Activated CD8-positive, alpha-beta T cell treated with anti-CD3 and anti-CD28 coated beads for 36 hours (primary cell): ENCODE data around the gene IDUA. TPM values are rescaled to one million over a fixed set of nuclear protein-coding genes. Genes with fewer than 3 reads are reported as not detected.
"Not testable (repeated sequence)": the region's sequence is repeated elsewhere in the genome, so short reads cannot be mapped to it uniquely, and the experiment has no call there.

Source experiments
- ATAC-seq: fragments of 200-7000 bp; cut with Tn5 transposase; one replicate; pipeline ENCODE4 v1.10.0; 2021; ENCODE audit warnings: mild to moderate bottlenecking, moderate library complexity
- CTCF ChIA-PET: fragments of 350-600 bp; sonication (Branson Sonifier 250); formaldehyde crosslinking; loops from one replicate; lab custom pipeline; 2021; ENCODE audit warnings: antibody characterized with exemption; lab: Charles Lee
- POLR2A ChIA-PET: fragments of 350-600 bp; sonication (Branson Sonifier 250); formaldehyde crosslinking; loops from one replicate; lab custom pipeline; 2021; ENCODE audit warnings: antibody characterized with exemption; lab: Charles Lee
- DNase-seq: peaks from one replicate; pipeline ENCODE4 v3.0.0-alpha.2; 2020
- H3K27ac Mint-ChIP-seq: one replicate; pipeline ENCODE4 v1.8.0; 2021; ENCODE audit warnings: mild to moderate bottlenecking, mixed read lengths
- H3K27me3 Mint-ChIP-seq: one replicate; pipeline ENCODE4 v1.8.0; 2021; ENCODE audit warnings: mixed read lengths
- H3K36me3 Mint-ChIP-seq: one replicate; pipeline ENCODE4 v1.8.0; 2021; ENCODE audit warnings: low read depth, mixed read lengths
- H3K4me1 Mint-ChIP-seq: one replicate; pipeline ENCODE4 v1.8.0; 2021; ENCODE audit warnings: low read depth, mixed read lengths
- H3K4me3 Mint-ChIP-seq: one replicate; pipeline ENCODE4 v1.8.0; 2021; ENCODE audit warnings: mild to moderate bottlenecking, moderate library complexity, mixed read lengths
- H3K9me3 Mint-ChIP-seq: one replicate; pipeline ENCODE4 v1.8.0; 2021; ENCODE audit warnings: mixed read lengths
- intact Hi-C: fragments of 100-400 bp; cut with micrococcal nuclease; formaldehyde crosslinking; loops from one replicate; pipeline ENCODE4 v1.10.0; 2022
- total RNA-seq, 2 experiments: library from RNA; stranded (reverse); gene quantifications; one replicate each; pipeline ENCODE4 v1.2.3, GENCODE V29; 2021
- TF ChIP-seq, protein P1 (sequence below): fragments of 200-600 bp; IDR thresholded peaks from one replicate; pipeline ENCODE4 v1.8.0; 2022; ENCODE audit warnings: antibody characterized with exemption, mild to moderate bottlenecking

Gene IDUA
- total RNA-seq, 2 experiments from 2014 or later = 4.8 to 5.4 TPM

DNA sequence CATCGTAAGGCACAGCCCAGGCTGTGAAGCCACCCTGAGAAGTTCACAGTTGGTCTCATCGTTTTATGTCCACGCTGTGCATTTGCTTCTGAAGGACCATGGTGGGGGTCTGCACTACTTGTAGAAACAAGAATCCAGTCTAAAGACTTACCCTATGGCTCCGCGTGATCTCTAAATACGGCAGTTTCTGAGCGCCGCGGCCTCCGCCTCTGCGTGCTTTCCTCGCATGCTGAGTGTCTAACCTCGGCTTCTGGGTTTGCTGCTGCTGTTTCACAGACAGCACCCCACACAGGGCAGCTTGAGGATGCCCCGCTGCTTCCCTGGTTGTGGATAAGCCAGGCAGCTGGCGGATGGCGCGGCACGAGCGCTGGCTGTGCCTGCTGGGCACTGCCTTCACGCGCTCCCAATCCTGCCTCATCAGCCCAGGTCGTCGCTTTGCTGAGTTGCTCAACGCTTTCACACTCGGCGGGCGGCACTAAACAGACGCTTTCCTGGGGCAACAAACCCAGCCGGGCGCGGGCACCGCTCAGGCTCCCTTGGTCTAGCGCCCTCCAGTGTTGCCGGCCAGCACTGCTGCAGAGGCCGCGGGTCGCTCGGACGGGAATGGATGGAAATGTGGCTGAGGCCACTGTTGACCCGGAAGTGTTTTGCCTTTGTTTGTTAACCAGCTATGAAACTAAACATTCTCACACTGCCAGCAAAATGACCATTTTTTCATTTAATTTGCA is 63.8 kb downstream of the IDUA start:
- Mint-ChIP-seq H3K9me3 (no peaks in the 10 kb centered on the region), H3K4me1 (peaks cover 3% of the 10 kb centered on the region), H3K4me3 (no peak overlapping the region), H3K27ac (no peak overlapping the region), H3K36me3 (no peaks in the 10 kb centered on the region), H3K27me3 (peaks cover 17% of the 10 kb centered on the region)
- ATAC-seq (no peak), DNase-seq (no peak)
- CTCF ChIA-PET = interaction anchor here (1.3 kb wide), 1 partner anchor 21 kb away, joined by 4 read pairs; no protein-coding TSS in a partner anchor
- intact Hi-C loops = no loop called here
- POLR2A ChIA-PET = no interaction called here
- TF ChIP-seq, protein P1, sequence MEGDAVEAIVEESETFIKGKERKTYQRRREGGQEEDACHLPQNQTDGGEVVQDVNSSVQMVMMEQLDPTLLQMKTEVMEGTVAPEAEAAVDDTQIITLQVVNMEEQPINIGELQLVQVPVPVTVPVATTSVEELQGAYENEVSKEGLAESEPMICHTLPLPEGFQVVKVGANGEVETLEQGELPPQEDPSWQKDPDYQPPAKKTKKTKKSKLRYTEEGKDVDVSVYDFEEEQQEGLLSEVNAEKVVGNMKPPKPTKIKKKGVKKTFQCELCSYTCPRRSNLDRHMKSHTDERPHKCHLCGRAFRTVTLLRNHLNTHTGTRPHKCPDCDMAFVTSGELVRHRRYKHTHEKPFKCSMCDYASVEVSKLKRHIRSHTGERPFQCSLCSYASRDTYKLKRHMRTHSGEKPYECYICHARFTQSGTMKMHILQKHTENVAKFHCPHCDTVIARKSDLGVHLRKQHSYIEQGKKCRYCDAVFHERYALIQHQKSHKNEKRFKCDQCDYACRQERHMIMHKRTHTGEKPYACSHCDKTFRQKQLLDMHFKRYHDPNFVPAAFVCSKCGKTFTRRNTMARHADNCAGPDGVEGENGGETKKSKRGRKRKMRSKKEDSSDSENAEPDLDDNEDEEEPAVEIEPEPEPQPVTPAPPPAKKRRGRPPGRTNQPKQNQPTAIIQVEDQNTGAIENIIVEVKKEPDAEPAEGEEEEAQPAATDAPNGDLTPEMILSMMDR = no peak

- H3K9me3 Mint-ChIP-seq = no peaks in the 10 kb centered on the region
- DNase-seq (no peak), ATAC-seq (no peak)
- H3K4me3 Mint-ChIP-seq = no peak overlapping the region
- TF ChIP-seq, protein P1 = no peak
- POLR2A ChIA-PET = no interaction called here
- no peaks in the 10 kb centered on the region for H3K36me3 Mint-ChIP-seq
- no peak overlapping the region for H3K27ac Mint-ChIP-seq
- intact Hi-C loops = no loop called here
- H3K27me3 Mint-ChIP-seq = peaks cover 17% of the 10 kb centered on the region
- CTCF ChIA-PET = interaction anchor here (1.3 kb wide), 1 partner anchor 20 kb away, joined by 4 read pairs; no protein-coding TSS in a partner anchor
- H3K4me1 Mint-ChIP-seq = peaks cover 9% of the 10 kb centered on the region
Measured at GRCh38 chr4:1051472-1051871, 64.6 kb downstream of the IDUA start.

DNA sequence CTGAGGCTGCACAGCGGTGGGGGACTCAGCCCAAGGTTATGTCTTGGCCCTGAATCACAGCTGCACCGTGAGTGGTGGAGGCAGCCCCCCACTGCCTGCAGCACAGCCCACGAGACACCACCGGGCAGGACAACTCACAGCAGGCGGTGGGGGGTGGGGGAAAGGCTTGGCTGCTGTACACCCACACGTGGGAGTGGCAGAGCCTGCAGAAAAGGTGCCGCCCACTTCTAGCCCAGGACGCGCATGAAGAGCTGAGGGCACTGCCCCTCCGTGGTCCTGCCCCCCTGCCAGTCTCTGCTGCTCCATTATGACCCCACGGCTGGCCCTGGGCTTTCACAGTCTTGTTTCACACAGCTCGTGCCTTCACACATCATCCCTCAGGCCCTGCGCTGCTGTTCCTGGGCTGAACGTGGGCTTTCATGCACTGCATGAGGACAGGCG is 65.4 kb downstream of the IDUA start:
- POLR2A ChIA-PET = no interaction called here
- Mint-ChIP-seq H3K4me1 (peaks cover 9% of the 10 kb centered on the region), H3K4me3 (no peak overlapping the region), H3K36me3 (no peaks in the 10 kb centered on the region), H3K9me3 (no peaks in the 10 kb centered on the region), H3K27me3 (peaks cover 12% of the 10 kb centered on the region), H3K27ac (no peak overlapping the region)
- DNase-seq (no peak), ATAC-seq (no peak)
- CTCF ChIA-PET = interaction anchor here (0.9 kb wide), 1 partner anchor 310 kb away, joined by 3 read pairs; no protein-coding TSS in a partner anchor
- TF ChIP-seq, protein P1 = no peak
- intact Hi-C loops = no loop called here

DNA sequence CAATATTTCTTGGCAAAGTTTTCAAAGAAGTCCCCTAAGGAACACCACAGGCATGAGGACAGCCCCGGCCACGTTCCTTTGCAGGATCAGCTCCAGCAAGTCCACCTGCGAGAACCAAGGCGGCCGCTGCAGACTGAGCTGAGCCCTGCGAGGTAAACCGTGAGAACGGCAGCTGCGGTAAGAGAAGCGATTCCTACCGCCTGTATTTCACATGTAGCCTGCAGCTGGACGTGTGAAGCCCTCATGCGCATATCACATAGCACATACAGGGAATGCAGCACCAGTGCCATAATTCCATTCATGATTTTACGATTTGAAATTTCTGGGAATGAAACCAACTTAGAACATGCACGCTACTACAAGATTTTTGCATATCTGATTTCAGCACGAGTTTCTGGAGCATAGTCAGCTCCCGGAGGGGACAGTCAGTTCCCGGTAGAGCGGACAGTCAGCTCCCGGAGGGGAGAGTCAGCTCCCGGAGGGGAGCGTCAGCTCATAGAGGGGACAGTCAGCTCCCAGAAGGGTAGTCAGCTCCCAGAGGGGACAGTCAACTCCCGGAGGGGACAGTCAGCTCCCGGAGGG is 66.3 kb downstream of the IDUA start:
- POLR2A ChIA-PET = no interaction called here
- H3K4me1 Mint-ChIP-seq = peaks cover 9% of the 10 kb centered on the region
- no peak overlapping the region for H3K27ac Mint-ChIP-seq
- H3K36me3 Mint-ChIP-seq = no peaks in the 10 kb centered on the region
- DNase-seq (no peak), ATAC-seq (no peak)
- H3K9me3 Mint-ChIP-seq = no peaks in the 10 kb centered on the region
- TF ChIP-seq, protein P1 = no peak
- H3K4me3 Mint-ChIP-seq = no peak overlapping the region
- intact Hi-C loops = no loop called here
- peaks cover 6% of the 10 kb centered on the region for H3K27me3 Mint-ChIP-seq
- CTCF ChIA-PET = interaction anchor here (0.9 kb wide), 1 partner anchor 311 kb away, joined by 3 read pairs; no protein-coding TSS in a partner anchor

- ATAC-seq, intact Hi-C loops, H3K27me3 Mint-ChIP-seq, DNase-seq, CTCF ChIA-PET, H3K4me3 Mint-ChIP-seq, H3K36me3 Mint-ChIP-seq, H3K27ac Mint-ChIP-seq, H3K9me3 Mint-ChIP-seq, POLR2A ChIA-PET, H3K4me1 Mint-ChIP-seq: not testable (repeated sequence)
Measured at GRCh38 chr4:1053891-1054290, 67.0 kb downstream of the IDUA start.

Other genes starting within 250 kb of the IDUA start
- gene CPLX1, start 160.9 kb upstream of the IDUA start, total RNA-seq = not detected
- 100 to 1,000 TPM in 1 of 2 experiments, 10 to 100 TPM in 1; 97.8 to 102 TPM for gene GAK, start 54.7 kb upstream of the IDUA start, total RNA-seq
- 10 to 100 TPM; 11.0 to 11.2 TPM for gene TMEM175, start 54.6 kb upstream of the IDUA start, total RNA-seq
- 10 to 100 TPM; 14.3 to 16.7 TPM for gene DGKQ, start 13.5 kb upstream of the IDUA start, total RNA-seq
- gene SLC26A1, start 6.4 kb downstream of the IDUA start, total RNA-seq = under 1 TPM in 1 of 2 experiments, not detected in 1; 0.27 TPM
- gene FGFRL1, start 24.6 kb downstream of the IDUA start, total RNA-seq = 10 to 100 TPM; 16.2 to 18.0 TPM
- 1 to 10 TPM; 3.0 to 3.3 TPM for gene RNF212, start 126.5 kb downstream of the IDUA start, total RNA-seq
- 10 to 100 TPM in 1 of 2 experiments, 1 to 10 TPM in 1; 9.9 to 10.5 TPM for gene SPON2, start 185.5 kb downstream of the IDUA start, total RNA-seq